OCI-LY7 (cell line): ENCODE data around the gene SERPINI1. TPM values are rescaled to one million over a fixed set of nuclear protein-coding genes. Genes with fewer than 3 reads are reported as not detected.
A peak's percentile ranks its signal among the peaks of the same experiment; 100 is the strongest.

ENCODE experiments used
- BruUV-seq: library from RNA; stranded (reverse); fragments of 400-500 nt; replicated peaks from 2 replicates; lab custom pipeline; 2021; lab: Mats Ljungman, UMichigan
- CTCF ChIA-PET: fragments of 300-600 bp; sonication (Branson Sonifier 250); formaldehyde crosslinking; loops from one replicate; lab custom pipeline; 2022; ENCODE audit warnings: antibody characterized with exemption; ENCODE audit not compliant: unreplicated experiment; lab: Charles Lee
- POLR2A ChIA-PET: fragments of 300-600 bp; sonication (Branson Sonifier 250); formaldehyde crosslinking; loops from one replicate; lab custom pipeline; 2022; ENCODE audit warnings: antibody characterized with exemption; lab: Charles Lee
- DNase-seq: peaks from one replicate; pipeline ENCODE4 v3.0.0-alpha.2; 2015; ENCODE audit warnings: low spot score
- H2AFZ ChIP-seq: fragments of 200-600 bp; sonication (generic), shearing (Covaris generic); 2 replicates; pipeline ENCODE4 v1.6.1; 2014; ENCODE audit warnings: mild to moderate bottlenecking, antibody characterized with exemption, low read length, moderate library complexity
- H3K27ac ChIP-seq: fragments of 200-600 bp; sonication (generic); 2 replicates; pipeline ENCODE4 v1.5.1; 2014; ENCODE audit warnings: mixed run types, low read depth, mild to moderate bottlenecking, moderate library complexity, low read length, inconsistent platforms; ENCODE audit not compliant: poor library complexity, severe bottlenecking
- H3K36me3 ChIP-seq: fragments of 200-600 bp; sonication (generic); 2 replicates; pipeline ENCODE4 v1.6.1; 2014; ENCODE audit warnings: mild to moderate bottlenecking, antibody characterized with exemption, low read length, moderate library complexity, mixed read lengths; ENCODE audit not compliant: insufficient read depth
- H3K4me1 ChIP-seq: fragments of 200-600 bp; sonication (generic); 2 replicates; pipeline ENCODE4 v1.5.1; 2014; ENCODE audit warnings: mild to moderate bottlenecking, low read length; ENCODE audit not compliant: insufficient read depth, poor library complexity, severe bottlenecking
- H3K4me2 ChIP-seq: fragments of 200-600 bp; sonication (generic); 2 replicates; pipeline ENCODE4 v1.6.1; 2014; ENCODE audit warnings: mild to moderate bottlenecking, low read length
- H3K4me3 ChIP-seq: fragments of 200-600 bp; sonication (generic); 2 replicates; pipeline ENCODE4 v1.5.1; 2014; ENCODE audit warnings: mild to moderate bottlenecking, low read depth, low read length; ENCODE audit not compliant: poor library complexity, severe bottlenecking
- H3K79me2 ChIP-seq: fragments of 200-600 bp; sonication (generic); 2 replicates; pipeline ENCODE4 v1.6.1; 2016; ENCODE audit warnings: low read depth, mild to moderate bottlenecking, low read length, moderate library complexity, mixed read lengths; ENCODE audit not compliant: insufficient read depth
- H3K9me2 ChIP-seq: fragments of 200-600 bp; sonication (generic); 2 replicates; pipeline ENCODE4 v1.6.1; 2016; ENCODE audit warnings: mild to moderate bottlenecking, low read length, mixed read lengths; ENCODE audit not compliant: insufficient read depth
- H3K9me3 ChIP-seq: fragments of 200-600 bp; sonication (generic); 2 replicates; pipeline ENCODE4 v1.6.1; 2014; ENCODE audit warnings: mild to moderate bottlenecking, mixed run types, low read length, mixed read lengths
- H4K20me1 ChIP-seq: fragments of 200-600 bp; sonication (generic); 2 replicates; pipeline ENCODE4 v1.6.1; 2014; ENCODE audit warnings: mild to moderate bottlenecking, antibody characterized with exemption, low read length, moderate library complexity, mixed read lengths; ENCODE audit not compliant: insufficient read depth
- EZH2phosphoT487 ChIP-seq: fragments of 200-600 bp; sonication (generic); IDR thresholded peaks from 2 replicates; pipeline ENCODE4 v1.6.1; 2018; ENCODE audit warnings: low read depth, borderline replicate concordance, mild to moderate bottlenecking, mixed run types, antibody characterized with exemption, low read length, moderate library complexity, mixed read lengths
- intact Hi-C: fragments of 100-400 bp; cut with micrococcal nuclease; formaldehyde crosslinking; loops from one replicate; pipeline ENCODE4 v1.10.0; 2022; ENCODE audit not compliant: unreplicated experiment
- total RNA-seq, 2 experiments: library from RNA; depleted of rRNA in 1 of 2; stranded (reverse); fragments of >200 nt in 1 of 2; shearing (Covaris generic) in 1 of 2; gene quantifications; 2 replicates each; pipeline ENCODE4 v1.2.3, GENCODE V29; 2014 to 2022
- TF ChIP-seq, protein P1 (sequence below): fragments of 200-600 bp; sonication (generic); conservative IDR thresholded peaks from 2 replicates; pipeline ENCODE4 v1.5.1; 2014; ENCODE audit warnings: mild to moderate bottlenecking, antibody characterized with exemption, low read length, moderate library complexity, mixed read lengths

Gene SERPINI1
- total RNA-seq, 2 experiments from 2014 or later, result 9.0 to 12.9 TPM

- Histone ChIP-seq H3K4me2 (no peak overlapping the region), H3K27ac (no peak overlapping the region), H3K9me3 (no peaks in the 10 kb centered on the region), H2AFZ (no peak overlapping the region), H3K36me3 (no peaks in the 10 kb centered on the region), H3K4me3 (no peak overlapping the region), H3K4me1 (no peaks in the 10 kb centered on the region), H4K20me1 (no peaks in the 10 kb centered on the region), H3K9me2 (no peaks in the 10 kb centered on the region), H3K79me2 (no peaks in the 10 kb centered on the region)
- no peak for DNase-seq
- CTCF ChIA-PET, result no interaction called here
- no peak for TF ChIP-seq EZH2phosphoT487
- TF ChIP-seq, protein P1, sequence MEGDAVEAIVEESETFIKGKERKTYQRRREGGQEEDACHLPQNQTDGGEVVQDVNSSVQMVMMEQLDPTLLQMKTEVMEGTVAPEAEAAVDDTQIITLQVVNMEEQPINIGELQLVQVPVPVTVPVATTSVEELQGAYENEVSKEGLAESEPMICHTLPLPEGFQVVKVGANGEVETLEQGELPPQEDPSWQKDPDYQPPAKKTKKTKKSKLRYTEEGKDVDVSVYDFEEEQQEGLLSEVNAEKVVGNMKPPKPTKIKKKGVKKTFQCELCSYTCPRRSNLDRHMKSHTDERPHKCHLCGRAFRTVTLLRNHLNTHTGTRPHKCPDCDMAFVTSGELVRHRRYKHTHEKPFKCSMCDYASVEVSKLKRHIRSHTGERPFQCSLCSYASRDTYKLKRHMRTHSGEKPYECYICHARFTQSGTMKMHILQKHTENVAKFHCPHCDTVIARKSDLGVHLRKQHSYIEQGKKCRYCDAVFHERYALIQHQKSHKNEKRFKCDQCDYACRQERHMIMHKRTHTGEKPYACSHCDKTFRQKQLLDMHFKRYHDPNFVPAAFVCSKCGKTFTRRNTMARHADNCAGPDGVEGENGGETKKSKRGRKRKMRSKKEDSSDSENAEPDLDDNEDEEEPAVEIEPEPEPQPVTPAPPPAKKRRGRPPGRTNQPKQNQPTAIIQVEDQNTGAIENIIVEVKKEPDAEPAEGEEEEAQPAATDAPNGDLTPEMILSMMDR, result no peak
- no TSS peak for BruUV-seq
- intact Hi-C loops, result no loop called here
- POLR2A ChIA-PET, result interaction anchor here (1.1 to 1.6 kb wide), 2 partner anchors 13 to 22 kb away, joined by 3 to 4 read pairs; no protein-coding TSS in a partner anchor
Measured at GRCh38 chr3:167787440-167787839, 51.9 kb downstream of the SERPINI1 start.

DNA sequence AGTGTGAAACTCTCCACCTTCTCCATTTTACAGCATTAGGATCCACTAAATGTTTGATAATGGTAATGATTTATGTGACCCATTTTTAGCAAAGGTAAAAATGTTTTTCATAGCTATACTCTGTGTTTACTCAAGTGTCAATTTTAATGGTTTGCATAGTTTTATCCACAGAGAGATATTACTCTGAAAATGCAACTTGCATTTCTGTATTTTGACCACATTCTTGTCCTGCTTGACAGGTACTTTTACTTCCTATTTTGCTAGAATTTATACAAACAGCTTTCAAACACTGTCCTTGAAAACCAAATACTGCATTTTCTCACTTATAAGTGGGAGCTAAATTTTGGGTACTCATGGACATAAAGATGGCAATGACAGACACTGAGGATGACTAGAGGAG lies 62.9 kb downstream of the SERPINI1 start:
- no TSS peak for BruUV-seq
- H3K4me2 ChIP-seq, result peak overlapping the region; percentile 11; the same call in 1 of the 2 replicates
- no peaks in the 10 kb centered on the region for H3K9me3 ChIP-seq
- H3K4me3 ChIP-seq, result no peak overlapping the region
- H3K79me2 ChIP-seq, result no peaks in the 10 kb centered on the region
- no peaks in the 10 kb centered on the region for H4K20me1 ChIP-seq
- no peak overlapping the region for H3K27ac ChIP-seq
- H3K4me1 ChIP-seq, result peaks cover 12% of the 10 kb centered on the region
- DNase-seq, result no peak
- POLR2A ChIA-PET, result interaction anchor here (0.9 to 1.1 kb wide), 3 partner anchors 20 to 71 kb away, joined by 3 to 4 read pairs (median 4); no protein-coding TSS in a partner anchor
- no peaks in the 10 kb centered on the region for H3K36me3 ChIP-seq
- intact Hi-C loops, result no loop called here
- CTCF ChIA-PET, result no interaction called here
- no peak overlapping the region; the same call in 1 of the 2 replicates for H2AFZ ChIP-seq
- no peaks in the 10 kb centered on the region for H3K9me2 ChIP-seq
- TF ChIP-seq, protein P1, result no peak
- TF ChIP-seq EZH2phosphoT487, result no peak

- TF ChIP-seq, protein P1, result no peak
- no peak for TF ChIP-seq EZH2phosphoT487
- H4K20me1 ChIP-seq, result no peaks in the 10 kb centered on the region
- H3K4me3 ChIP-seq, result no peak overlapping the region
- H3K9me3 ChIP-seq, result no peaks in the 10 kb centered on the region
- no peak overlapping the region for H2AFZ ChIP-seq
- H3K4me2 ChIP-seq, result no peak overlapping the region
- H3K36me3 ChIP-seq, result no peaks in the 10 kb centered on the region
- ChIA-PET CTCF (interaction anchor here (1.0 kb wide), 1 partner anchor 35 kb away, joined by 3 read pairs; no protein-coding TSS in a partner anchor), POLR2A (interaction anchor here (0.5 to 1.6 kb wide), 11 partner anchors 8 to 1994 kb away, joined by 3 to 7 read pairs (median 3); no protein-coding TSS in a partner anchor)
- intact Hi-C loops, result no loop called here
- H3K9me2 ChIP-seq, result no peaks in the 10 kb centered on the region
- H3K4me1 ChIP-seq, result no peaks in the 10 kb centered on the region
- DNase-seq, result no peak
- H3K27ac ChIP-seq, result no peak overlapping the region
- BruUV-seq, result no TSS peak
- no peaks in the 10 kb centered on the region for H3K79me2 ChIP-seq
Measured at GRCh38 chr3:167808910-167809309, 73.4 kb downstream of the SERPINI1 start.
